Measurements from ENCODE around the gene FBXL19. TPM values are rescaled to one million over a fixed set of nuclear protein-coding genes. Genes with fewer than 3 reads are reported as not detected.

The FBXL19 gene
- polyA plus RNA-seq, 1 donor (not counting 4 experiments of a cell fraction or from before 2014, with no cell fraction given), result 10.2 TPM

GRCh38 chr16:30947541-30947858, 24.1 kb downstream of the FBXL19 start:
- H3K9ac ChIP-seq (ENCODE audit: control insufficient read depth, extremely low read depth, insufficient read depth, low read length), result no peak overlapping the region
- H3K79me2 ChIP-seq (ENCODE audit: control insufficient read depth, insufficient read depth, low read length), result no peaks in the 10 kb centered on the region
- H3K36me3 ChIP-seq (ENCODE audit: control insufficient read depth in 2 of 2, extremely low read depth in 1 of 2, insufficient read depth in 2 of 2, low read length in 2 of 2), result peaks cover 17 to 19% of the 10 kb centered on the region in 2 experiments
- H3K4me3 ChIP-seq (ENCODE audit: control insufficient read depth in 2 of 3, extremely low read depth in 1 of 3, insufficient read depth in 2 of 3, low read depth in 1 of 3, low read length in 3 of 3), result no peak overlapping the region
- no peaks in the 10 kb centered on the region for H3K9me1 ChIP-seq (ENCODE audit: control insufficient read depth, extremely low read depth, insufficient read depth, low read length)
- H4K20me1 ChIP-seq (ENCODE audit: control insufficient read depth, extremely low read depth, insufficient read depth, low read length), result no peaks in the 10 kb centered on the region
- FAIRE-seq (no peak), DNase-seq (ENCODE audit: low read depth, low spot score) (no peak)
- dilution Hi-C loops (cut with MboI; ENCODE audit: extremely low pct_ligation_motif_present, low sequenced_read_pairs), result no loop called here
- H3K9me3 ChIP-seq (ENCODE audit: control insufficient read depth, low read depth, low read length), result no peaks in the 10 kb centered on the region
- peaks cover 19% of the 10 kb centered on the region for H3K4me1 ChIP-seq (ENCODE audit: control insufficient read depth, extremely low read depth, insufficient read depth, low read length)
- no peak overlapping the region for H2AFZ ChIP-seq (ENCODE audit: control insufficient read depth, low read length)
- no peak for TF ChIP-seq EZH2 (IDR thresholded peaks at IDR 0.05; ENCODE audit: low read length)
- TF ChIP-seq, protein P1, sequence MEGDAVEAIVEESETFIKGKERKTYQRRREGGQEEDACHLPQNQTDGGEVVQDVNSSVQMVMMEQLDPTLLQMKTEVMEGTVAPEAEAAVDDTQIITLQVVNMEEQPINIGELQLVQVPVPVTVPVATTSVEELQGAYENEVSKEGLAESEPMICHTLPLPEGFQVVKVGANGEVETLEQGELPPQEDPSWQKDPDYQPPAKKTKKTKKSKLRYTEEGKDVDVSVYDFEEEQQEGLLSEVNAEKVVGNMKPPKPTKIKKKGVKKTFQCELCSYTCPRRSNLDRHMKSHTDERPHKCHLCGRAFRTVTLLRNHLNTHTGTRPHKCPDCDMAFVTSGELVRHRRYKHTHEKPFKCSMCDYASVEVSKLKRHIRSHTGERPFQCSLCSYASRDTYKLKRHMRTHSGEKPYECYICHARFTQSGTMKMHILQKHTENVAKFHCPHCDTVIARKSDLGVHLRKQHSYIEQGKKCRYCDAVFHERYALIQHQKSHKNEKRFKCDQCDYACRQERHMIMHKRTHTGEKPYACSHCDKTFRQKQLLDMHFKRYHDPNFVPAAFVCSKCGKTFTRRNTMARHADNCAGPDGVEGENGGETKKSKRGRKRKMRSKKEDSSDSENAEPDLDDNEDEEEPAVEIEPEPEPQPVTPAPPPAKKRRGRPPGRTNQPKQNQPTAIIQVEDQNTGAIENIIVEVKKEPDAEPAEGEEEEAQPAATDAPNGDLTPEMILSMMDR (optimal IDR thresholded peaks at IDR 0.05 in 1 of 3, IDR thresholded peaks at IDR 0.05 in 1 of 3, conservative IDR thresholded peaks at IDR 0.05 in 1 of 3; ENCODE audit: extremely low read depth in 1 of 3, insufficient read depth in 2 of 3, low read length in 3 of 3), result no peak
- no peak overlapping the region for H3K4me2 ChIP-seq (ENCODE audit: control insufficient read depth, extremely low read depth, insufficient read depth, low read depth, low read length)
- H3K27ac ChIP-seq (ENCODE audit: control insufficient read depth, insufficient read depth, low read length), result no peak overlapping the region
- H3K27me3 ChIP-seq (ENCODE audit: control insufficient read depth, extremely low read depth, insufficient read depth, low read length), result no peaks in the 10 kb centered on the region

- no peaks in the 10 kb centered on the region for H3K9me3 ChIP-seq (ENCODE audit: control insufficient read depth, low read depth, low read length)
- no peaks in the 10 kb centered on the region for H3K27me3 ChIP-seq (ENCODE audit: control insufficient read depth, extremely low read depth, insufficient read depth, low read length)
- DNase-seq (ENCODE audit: low read depth, low spot score) (no peak), FAIRE-seq (no peak)
- H3K27ac ChIP-seq (ENCODE audit: control insufficient read depth, insufficient read depth, low read length), result no peak overlapping the region
- H3K4me3 ChIP-seq (ENCODE audit: control insufficient read depth in 2 of 3, extremely low read depth in 1 of 3, insufficient read depth in 2 of 3, low read depth in 1 of 3, low read length in 3 of 3), result peak overlapping the region in 2 of 3 experiments; percentile 50 to 84
- no peaks in the 10 kb centered on the region for H3K9me1 ChIP-seq (ENCODE audit: control insufficient read depth, extremely low read depth, insufficient read depth, low read length)
- no peaks in the 10 kb centered on the region for H3K79me2 ChIP-seq (ENCODE audit: control insufficient read depth, insufficient read depth, low read length)
- no peak overlapping the region for H2AFZ ChIP-seq (ENCODE audit: control insufficient read depth, low read length)
- TF ChIP-seq EZH2 (IDR thresholded peaks at IDR 0.05; ENCODE audit: low read length), result no peak
- TF ChIP-seq, protein P1 (optimal IDR thresholded peaks at IDR 0.05 in 1 of 3, IDR thresholded peaks at IDR 0.05 in 1 of 3, conservative IDR thresholded peaks at IDR 0.05 in 1 of 3; ENCODE audit: extremely low read depth in 1 of 3, insufficient read depth in 2 of 3, low read length in 3 of 3), result no peak
- H3K9ac ChIP-seq (ENCODE audit: control insufficient read depth, extremely low read depth, insufficient read depth, low read length), result peak overlapping the region; percentile 83
- peaks cover 13 to 16% of the 10 kb centered on the region in 2 experiments for H3K36me3 ChIP-seq (ENCODE audit: control insufficient read depth in 2 of 2, extremely low read depth in 1 of 2, insufficient read depth in 2 of 2, low read length in 2 of 2)
- H3K4me1 ChIP-seq (ENCODE audit: control insufficient read depth, extremely low read depth, insufficient read depth, low read length), result peaks cover 19% of the 10 kb centered on the region
- dilution Hi-C loops (cut with MboI; ENCODE audit: extremely low pct_ligation_motif_present, low sequenced_read_pairs), result no loop called here
- H3K4me2 ChIP-seq (ENCODE audit: control insufficient read depth, extremely low read depth, insufficient read depth, low read depth, low read length), result peak overlapping the region; percentile 84
- no peaks in the 10 kb centered on the region for H4K20me1 ChIP-seq (ENCODE audit: control insufficient read depth, extremely low read depth, insufficient read depth, low read length)
Measured at GRCh38 chr16:30947859-30948666, 24.7 kb downstream of the FBXL19 start.
